ENCODE results near the gene PDAP1. TPM values are rescaled to one million over a fixed set of nuclear protein-coding genes. Genes with fewer than 3 reads are reported as not detected.
A peak's percentile ranks its signal among the peaks of the same experiment; 100 is the strongest.

The PDAP1 gene
- total and polyA plus RNA-seq, 2 of the 13 experiments (the other 11 are each of a cell fraction or from before 2014, with no cell fraction given) = 13.0 to 100 TPM

GRCh38 chr7:99380823-99381663, 27.4 kb downstream of the PDAP1 start (continued):
- TF ChIP-seq ZBTB40 (IDR thresholded peaks at IDR 0.05) (no peak), ZBTB40 (CRISPR knock-in tag; IDR thresholded peaks at IDR 0.05) (no peak), HIC2 (CRISPR knock-in tag; IDR thresholded peaks at IDR 0.05; ENCODE audit: low read depth) (peak; percentile 55; the same call in 1 of the 2 replicates), SRSF9 (IDR thresholded peaks at IDR 0.05; ENCODE audit: borderline replicate concordance, insufficient read depth, low read depth, low read length, poor library complexity, severe bottlenecking) (no peak), PHF20 (CRISPR knock-in tag; IDR thresholded peaks at IDR 0.05) (no peak; the same call in 1 of the 2 replicates), CEBPZ (IDR thresholded peaks at IDR 0.05; ENCODE audit: low read length) (no peak), BCLAF1 (IDR thresholded peaks at IDR 0.05) (no peak), NFE2L1 (CRISPR knock-in tag; IDR thresholded peaks at IDR 0.05; ENCODE audit: borderline replicate concordance) (no peak), POLR2AphosphoS5 (IDR thresholded peaks at IDR 0.05; ENCODE audit: low read depth, low read length) (no peak), YEATS2 (CRISPR knock-in tag; IDR thresholded peaks at IDR 0.05; ENCODE audit: borderline replicate concordance) (no peak)
